B cell (primary cell): ENCODE data around the gene MARCHF4. TPM values are rescaled to one million over a fixed set of nuclear protein-coding genes. Genes with fewer than 3 reads are reported as not detected.

Experiments
- ATAC-seq: fragments of 200-7000 bp; cut with Tn5 transposase; one replicate; pipeline ENCODE4 v1.10.0; 2021; ENCODE audit warnings: low read depth, mild to moderate bottlenecking, moderate number of reproducible peaks, moderate library complexity
- CTCF ChIA-PET: fragments of 350-600 bp; sonication (Branson Sonifier 250); formaldehyde crosslinking; loops from one replicate; lab custom pipeline; 2021; ENCODE audit warnings: antibody characterized with exemption, inconsistent platforms; lab: Charles Lee
- POLR2A ChIA-PET: fragments of 350-600 bp; sonication (Branson Sonifier 250); formaldehyde crosslinking; loops from one replicate; lab custom pipeline; 2021; ENCODE audit warnings: antibody characterized with exemption; lab: Charles Lee
- DNase-seq: peaks from one replicate; pipeline ENCODE4 v3.0.0; 2013
- H2AFZ ChIP-seq: 2 replicates; pipeline ENCODE4 v1.6.1; 2012; ENCODE audit warnings: mild to moderate bottlenecking, low read depth, low read length; ENCODE audit not compliant: insufficient read depth, poor library complexity, severe bottlenecking
- H3K27ac ChIP-seq, 2 donors: 1 replicate in 1 of 2; 2 replicates in 1 of 2; pipeline ENCODE4 v1.5.1; 2012 to 2013; ENCODE audit warnings: low read length in 2 of 2, mild to moderate bottlenecking in 2 of 2, moderate library complexity in 1 of 2
- H3K27me3 ChIP-seq, 4 experiments: fragments of 200-600 bp in 1 of 4; sonication (generic) in 1 of 4; replicated peaks in 1 of 4; 1 replicate in 2 of 4; 2 replicates in 2 of 4; pipeline versions ENCODE4 v1.6.1 to v1.7.0; 2013 to 2016; ENCODE audit warnings: low read length in 3 of 4, mild to moderate bottlenecking in 2 of 4, mixed read lengths in 1 of 4, moderate library complexity in 1 of 4; ENCODE audit not compliant: insufficient read depth in 4 of 4, control insufficient read depth in 3 of 4; ENCODE audit errors: control extremely low read depth in 1 of 4
- H3K36me3 ChIP-seq, 2 experiments: replicated peaks in 1 of 2; 1 replicate in 1 of 2; 2 replicates in 1 of 2; pipeline versions ENCODE4 v1.6.1 to v1.7.1; 2013; ENCODE audit warnings: low read length in 1 of 2; ENCODE audit not compliant: insufficient read depth in 2 of 2, control insufficient read depth in 1 of 2; ENCODE audit errors: control extremely low read depth in 1 of 2, extremely low read depth in 1 of 2
- H3K4me1 ChIP-seq, 2 donors: fragments of 200-600 bp in 1 of 2; sonication (generic) in 1 of 2; 1 replicate in 1 of 2; 2 replicates in 1 of 2; pipeline versions ENCODE4 v1.5.1 to v1.6.1; 2013 to 2017; ENCODE audit warnings: low read length in 2 of 2; ENCODE audit not compliant: control insufficient read depth in 2 of 2, insufficient read depth in 2 of 2
- H3K4me2 ChIP-seq: replicated peaks from 2 replicates; pipeline ENCODE3; 2012; ENCODE audit warnings: mild to moderate bottlenecking, low read depth, low read length; ENCODE audit not compliant: poor library complexity, severe bottlenecking
- H3K4me3 ChIP-seq, 5 experiments: fragments of 200-600 bp in 1 of 5; sonication (generic) in 1 of 5; 1 replicate in 3 of 5; 2 replicates in 2 of 5; pipeline versions ENCODE4 v1.5.1 to v1.7.0; 2011 to 2016; ENCODE audit warnings: low read length in 4 of 5, mild to moderate bottlenecking in 4 of 5, low read depth in 2 of 5, control low read depth in 1 of 5, moderate library complexity in 1 of 5; ENCODE audit not compliant: insufficient read depth in 1 of 5; ENCODE audit errors: control extremely low read depth in 1 of 5, extremely low read depth in 1 of 5
- H3K79me2 ChIP-seq: fragments of 200-600 bp; sonication (generic); one replicate; pipeline ENCODE4 v1.6.0; 2016; ENCODE audit warnings: low read length; ENCODE audit not compliant: control insufficient read depth, insufficient read depth
- H3K9ac ChIP-seq: fragments of 200-600 bp; sonication (generic); 2 replicates; pipeline ENCODE4 v1.6.1; 2017; ENCODE audit warnings: mild to moderate bottlenecking, low read length, moderate library complexity
- H3K9me3 ChIP-seq, 3 donors: one replicate each; pipeline versions ENCODE4 v1.6.1 to v1.7.1; 2013; ENCODE audit warnings: low read length in 2 of 3; ENCODE audit not compliant: control insufficient read depth in 2 of 3, insufficient read depth in 1 of 3; ENCODE audit errors: control extremely low read depth in 1 of 3
- H4K20me1 ChIP-seq: 2 replicates; pipeline ENCODE4 v1.6.0; 2012; ENCODE audit warnings: mild to moderate bottlenecking, low read length; ENCODE audit not compliant: insufficient read depth, control insufficient read depth, poor library complexity, severe bottlenecking
- H3K27ac Mint-ChIP-seq: one replicate; pipeline ENCODE4 v1.8.0; 2021; ENCODE audit warnings: mixed read lengths
- H3K27me3 Mint-ChIP-seq: one replicate; pipeline ENCODE4 v1.8.0; 2021; ENCODE audit warnings: mixed read lengths
- H3K4me1 Mint-ChIP-seq: one replicate; pipeline ENCODE4 v1.8.0; 2021; ENCODE audit warnings: mixed read lengths
- H3K4me3 Mint-ChIP-seq: one replicate; pipeline ENCODE4 v1.8.0; 2021; ENCODE audit warnings: mixed read lengths
- H3K9me3 Mint-ChIP-seq: one replicate; pipeline ENCODE4 v1.8.0; 2022; ENCODE audit warnings: mixed read lengths; ENCODE audit not compliant: insufficient read depth
- EZH2 ChIP-seq: IDR thresholded peaks from 2 replicates; pipeline ENCODE4 v1.6.1; 2012; ENCODE audit warnings: borderline replicate concordance, low read depth, mild to moderate bottlenecking, moderate library complexity, low read length; ENCODE audit not compliant: insufficient read depth, poor library complexity, severe bottlenecking
- WGBS: methylation state at CpG from one replicate; pipeline ENCODE4 v1.1.5; 2013; ENCODE audit warnings: missing lambda C conversion rate; ENCODE audit not compliant: insufficient coverage; 5-methylcytosine and 5-hydroxymethylcytosine counted together
- intact Hi-C: fragments of 100-400 bp; cut with micrococcal nuclease; formaldehyde crosslinking; loops from one replicate; pipeline ENCODE4 v1.10.0; 2022
- polyA plus RNA-seq: library from polyadenylated mRNA; depleted of rRNA; stranded (reverse); fragments of >200 nt; gene quantifications from 2 replicates; pipeline ENCODE4 v1.2.3, GENCODE V29; 2012
- total RNA-seq, 2 donors: library from RNA; stranded (reverse); fragments of 120-200 nt in 1 of 2; gene quantifications; 1 replicate in 1 of 2; 2 replicates in 1 of 2; pipeline versions ENCODE4 v1.2.3 to v1.2.4, GENCODE V29; 2013 to 2022
- TF ChIP-seq, protein P1 (sequence below): fragments of 200-600 bp; IDR thresholded peaks from one replicate; pipeline ENCODE4 v1.8.0; 2022; ENCODE audit warnings: antibody characterized with exemption, mild to moderate bottlenecking

Gene MARCHF4
- total and polyA plus RNA-seq, 2 donors (not counting 1 experiment from before 2014, with no cell fraction given): not detected

DNA sequence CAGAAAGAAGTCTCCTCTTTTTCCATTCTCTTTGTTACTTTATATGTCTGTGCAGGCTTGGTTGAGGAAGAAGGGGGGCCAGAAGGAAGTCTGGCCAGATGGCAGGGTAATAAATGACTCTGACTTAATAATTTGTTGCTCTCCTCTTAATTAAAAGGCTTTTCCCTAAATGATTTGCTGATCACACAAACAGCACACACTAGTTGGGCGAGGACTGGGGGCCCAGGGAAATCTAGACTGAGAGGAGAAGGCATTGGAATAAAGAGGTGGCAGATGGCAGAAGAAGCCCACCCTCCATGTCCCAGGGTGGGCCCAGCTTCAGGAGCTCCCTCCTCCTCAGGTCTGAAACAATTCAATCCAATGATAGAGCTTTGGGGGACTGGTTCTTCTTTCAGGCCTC lies 27.3 kb upstream of the MARCHF4 start:
- DNase-seq: no peak
- Mint-ChIP-seq H3K9me3 (no peaks in the 10 kb centered on the region), H3K27me3 (peaks cover 19% of the 10 kb centered on the region), H3K4me3 (no peak overlapping the region), H3K4me1 (peaks cover 3% of the 10 kb centered on the region), H3K27ac (no peak overlapping the region)
- CTCF ChIA-PET: interaction anchor here (0.9 to 2.5 kb wide), 2 partner anchors 10 to 88 kb away, joined by 3 to 7 read pairs; no protein-coding TSS in a partner anchor
- Histone ChIP-seq H3K27ac (no peak overlapping the region), H3K9ac (no peak overlapping the region), H3K4me3 (no peak overlapping the region), H3K9me3 (no peaks in the 10 kb centered on the region), H3K36me3 (no peaks in the 10 kb centered on the region), H3K4me1 (no peaks in the 10 kb centered on the region), H4K20me1 (no peaks in the 10 kb centered on the region), H2AFZ (no peak overlapping the region), H3K4me2 (no peak overlapping the region), H3K27me3 (peaks cover 0 to 6% (median 3%) of the 10 kb centered on the region in 4 experiments), H3K79me2 (no peaks in the 10 kb centered on the region)
- TF ChIP-seq EZH2: no peak
- TF ChIP-seq, protein P1, sequence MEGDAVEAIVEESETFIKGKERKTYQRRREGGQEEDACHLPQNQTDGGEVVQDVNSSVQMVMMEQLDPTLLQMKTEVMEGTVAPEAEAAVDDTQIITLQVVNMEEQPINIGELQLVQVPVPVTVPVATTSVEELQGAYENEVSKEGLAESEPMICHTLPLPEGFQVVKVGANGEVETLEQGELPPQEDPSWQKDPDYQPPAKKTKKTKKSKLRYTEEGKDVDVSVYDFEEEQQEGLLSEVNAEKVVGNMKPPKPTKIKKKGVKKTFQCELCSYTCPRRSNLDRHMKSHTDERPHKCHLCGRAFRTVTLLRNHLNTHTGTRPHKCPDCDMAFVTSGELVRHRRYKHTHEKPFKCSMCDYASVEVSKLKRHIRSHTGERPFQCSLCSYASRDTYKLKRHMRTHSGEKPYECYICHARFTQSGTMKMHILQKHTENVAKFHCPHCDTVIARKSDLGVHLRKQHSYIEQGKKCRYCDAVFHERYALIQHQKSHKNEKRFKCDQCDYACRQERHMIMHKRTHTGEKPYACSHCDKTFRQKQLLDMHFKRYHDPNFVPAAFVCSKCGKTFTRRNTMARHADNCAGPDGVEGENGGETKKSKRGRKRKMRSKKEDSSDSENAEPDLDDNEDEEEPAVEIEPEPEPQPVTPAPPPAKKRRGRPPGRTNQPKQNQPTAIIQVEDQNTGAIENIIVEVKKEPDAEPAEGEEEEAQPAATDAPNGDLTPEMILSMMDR: no peak
- no peak for ATAC-seq
- WGBS: no CpG with 5 or more reads among the region's 1 CpG
- intact Hi-C loops: no loop called here
- POLR2A ChIA-PET: interaction anchor here (0.7 kb wide), 1 partner anchor 195 kb away, joined by 3 read pairs; no protein-coding TSS in a partner anchor

DNA sequence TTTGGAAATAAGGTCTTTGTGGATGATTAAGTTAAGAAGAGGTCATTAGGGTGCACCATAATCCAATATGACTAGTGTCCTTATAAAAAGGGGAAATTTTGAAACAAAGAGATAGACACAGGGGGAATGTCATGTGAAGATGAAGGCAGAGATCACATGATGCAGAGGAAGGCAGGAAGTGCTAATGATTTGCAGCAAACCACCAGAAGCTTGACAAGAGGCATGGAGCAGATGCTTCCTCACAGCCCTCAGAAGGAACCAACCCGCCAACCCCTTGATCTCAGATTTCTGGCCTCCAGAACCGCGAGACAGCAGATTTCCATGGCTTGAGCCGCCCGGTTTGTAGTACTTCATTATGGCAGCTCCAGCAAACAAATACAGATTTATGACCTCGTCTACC lies 22.6 kb upstream of the MARCHF4 start:
- H3K4me1 ChIP-seq: no peaks in the 10 kb centered on the region
- H3K36me3 ChIP-seq: no peaks in the 10 kb centered on the region
- H3K9me3 ChIP-seq: no peaks in the 10 kb centered on the region
- H2AFZ ChIP-seq: no peak overlapping the region
- ChIA-PET POLR2A (no interaction called here), CTCF (no interaction called here)
- Mint-ChIP-seq H3K4me3 (no peak overlapping the region), H3K27me3 (peaks cover 28% of the 10 kb centered on the region), H3K27ac (no peak overlapping the region), H3K4me1 (peaks cover 3% of the 10 kb centered on the region), H3K9me3 (no peaks in the 10 kb centered on the region)
- H3K4me2 ChIP-seq: no peak overlapping the region
- no peak overlapping the region for H3K4me3 ChIP-seq
- no peak for DNase-seq
- TF ChIP-seq EZH2: no peak
- TF ChIP-seq, protein P1: no peak
- no peak overlapping the region for H3K9ac ChIP-seq
- WGBS: 54% methylated on average over 4 of the region's 6 CpGs
- intact Hi-C loops: no loop called here
- H4K20me1 ChIP-seq: no peaks in the 10 kb centered on the region
- no peak overlapping the region for H3K27ac ChIP-seq
- ATAC-seq: no peak
- peaks cover 0 to 7% (median 4%) of the 10 kb centered on the region in 4 experiments for H3K27me3 ChIP-seq
- H3K79me2 ChIP-seq: no peaks in the 10 kb centered on the region
